H1 (cell line): Measurements from ENCODE around the gene BCHE.

Experiments
- ASH2L ChIP-seq: fragments of 200-600, 300-600 bp; sonication (generic); IDR thresholded peaks from one replicate; pipeline ENCODE4 v1.7.1; 2017; ENCODE audit warnings: low read length
- BACH1 ChIP-seq: IDR thresholded peaks from 2 replicates; pipeline ENCODE4 v1.6.1; 2012; ENCODE audit warnings: low read length, improper control_type of control experiment
- BCL11A ChIP-seq, 2 experiments: IDR thresholded peaks; one replicate each; pipeline ENCODE4 v1.6.1; 2011; ENCODE audit warnings: low read depth in 2 of 2, low read length in 2 of 2, mild to moderate bottlenecking in 2 of 2
- EZH2 ChIP-seq: fragments of 200-600 bp; sonication (generic); IDR thresholded peaks from 2 replicates; pipeline ENCODE4 v1.7.1; 2012; ENCODE audit warnings: low read depth, mild to moderate bottlenecking, moderate library complexity, low read length, inconsistent platforms; ENCODE audit not compliant: severe bottlenecking
- POLR2AphosphoS5 ChIP-seq: IDR thresholded peaks from 2 replicates; pipeline ENCODE4 v1.6.1; 2011; ENCODE audit warnings: low read depth, low read length
- RFX5 ChIP-seq: IDR thresholded peaks from 2 replicates; pipeline ENCODE4 v1.6.1; 2011; ENCODE audit warnings: low read depth, low read length, improper control_type of control experiment, borderline replicate concordance
- TEAD4 ChIP-seq: IDR thresholded peaks from 2 replicates; pipeline ENCODE4 v1.6.1; 2012; ENCODE audit warnings: low read depth, low read length, inconsistent platforms, mixed read lengths
- TF ChIP-seq, protein P1 (sequence below), 3 experiments: IDR thresholded peaks; 1 replicate in 2 of 3; 2 replicates in 1 of 3; pipeline versions ENCODE4 v1.5.1 to v1.6.1; 2011; ENCODE audit warnings: low read length in 3 of 3, mild to moderate bottlenecking in 3 of 3, inconsistent platforms in 2 of 3, low read depth in 1 of 3, moderate library complexity in 1 of 3; ENCODE audit not compliant: insufficient read depth in 1 of 3; ENCODE audit errors: control extremely low read depth in 1 of 3

GRCh38 chr3:165788531-165788930 is 48.7 kb downstream of the BCHE start:
- TF ChIP-seq POLR2AphosphoS5 (no peak), BCL11A (IDR thresholded peaks at IDR 0.05; ENCODE audit: low read depth in 2 of 2, low read length in 2 of 2) (no peak), ASH2L (no peak), BACH1 (no peak), RFX5 (no peak), EZH2 (no peak), TEAD4 (no peak)
- TF ChIP-seq, protein P1, sequence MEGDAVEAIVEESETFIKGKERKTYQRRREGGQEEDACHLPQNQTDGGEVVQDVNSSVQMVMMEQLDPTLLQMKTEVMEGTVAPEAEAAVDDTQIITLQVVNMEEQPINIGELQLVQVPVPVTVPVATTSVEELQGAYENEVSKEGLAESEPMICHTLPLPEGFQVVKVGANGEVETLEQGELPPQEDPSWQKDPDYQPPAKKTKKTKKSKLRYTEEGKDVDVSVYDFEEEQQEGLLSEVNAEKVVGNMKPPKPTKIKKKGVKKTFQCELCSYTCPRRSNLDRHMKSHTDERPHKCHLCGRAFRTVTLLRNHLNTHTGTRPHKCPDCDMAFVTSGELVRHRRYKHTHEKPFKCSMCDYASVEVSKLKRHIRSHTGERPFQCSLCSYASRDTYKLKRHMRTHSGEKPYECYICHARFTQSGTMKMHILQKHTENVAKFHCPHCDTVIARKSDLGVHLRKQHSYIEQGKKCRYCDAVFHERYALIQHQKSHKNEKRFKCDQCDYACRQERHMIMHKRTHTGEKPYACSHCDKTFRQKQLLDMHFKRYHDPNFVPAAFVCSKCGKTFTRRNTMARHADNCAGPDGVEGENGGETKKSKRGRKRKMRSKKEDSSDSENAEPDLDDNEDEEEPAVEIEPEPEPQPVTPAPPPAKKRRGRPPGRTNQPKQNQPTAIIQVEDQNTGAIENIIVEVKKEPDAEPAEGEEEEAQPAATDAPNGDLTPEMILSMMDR (IDR thresholded peaks at IDR 0.05; ENCODE audit: control extremely low read depth in 1 of 3, insufficient read depth in 1 of 3, low read depth in 1 of 3, low read length in 3 of 3), result no peak
